Keratinocyte (primary cell): ENCODE results near the gene RPN1.

Experiments
- CTCF ChIP-seq, 3 experiments: IDR thresholded peaks in 1 of 3; conservative IDR thresholded peaks in 1 of 3; optimal IDR thresholded peaks in 1 of 3; 2 replicates in 2 of 3; 3 replicates in 1 of 3; pipeline versions ENCODE3 to v1.5.1; 2011; ENCODE audit warnings: low read length in 3 of 3, mild to moderate bottlenecking in 3 of 3, moderate library complexity in 2 of 3, control low read depth in 1 of 3, inconsistent platforms in 1 of 3; ENCODE audit not compliant: insufficient read depth in 2 of 3; ENCODE audit errors: extremely low read depth in 1 of 3
- EZH2 ChIP-seq: IDR thresholded peaks from one replicate; pipeline ENCODE4 v1.6.1; 2012; ENCODE audit warnings: inconsistent platforms, mild to moderate bottlenecking, low read length, moderate library complexity

GRCh38 chr3:128648402-128648801 is 2.2 kb downstream of the RPN1 start:
- TF ChIP-seq EZH2 (no peak), CTCF (optimal IDR thresholded peaks at IDR 0.05 in 1 of 3, IDR thresholded peaks at IDR 0.05 in 1 of 3, conservative IDR thresholded peaks at IDR 0.05 in 1 of 3; ENCODE audit: extremely low read depth in 1 of 3, insufficient read depth in 2 of 3, low read length in 3 of 3) (no peak)
